HG02973 (cell line): ENCODE results near the gene SNX21.
"Not testable (repeated sequence)": the region's sequence is repeated elsewhere in the genome, so short reads cannot be mapped to it uniquely, and the experiment has no call there.

Source experiments
- ATAC-seq: cut with Tn5 transposase; IDR thresholded peaks from one replicate; pipeline ENCODE4 v1.9.1; 2021; ENCODE audit warnings: moderate library complexity; ENCODE audit not compliant: unreplicated experiment

SNX21 gene

GRCh38 chr20:45833030-45833882 lies at the start of gene SNX21:
SNX21 (plus strand) TSS chr20:45833799; CDS start chr20:45833920, 121 bp downstream.
- ATAC-seq = peak; percentile 40

GRCh38 chr20:45788351-45788750 lies 45.2 kb upstream of the SNX21 start:
- ATAC-seq = no peak

GRCh38 chr20:45792317-45793118 lies 41.1 kb upstream of the SNX21 start:
- no peak for ATAC-seq

GRCh38 chr20:45796337-45797065 lies 37.1 kb upstream of the SNX21 start:
- no peak for ATAC-seq

GRCh38 chr20:45797510-45797909 lies 36.1 kb upstream of the SNX21 start:
- ATAC-seq = not testable (repeated sequence)

- not testable (repeated sequence) for ATAC-seq
Measured at GRCh38 chr20:45797955-45798354, 35.6 kb upstream of the SNX21 start.

- ATAC-seq = no peak
Measured at GRCh38 chr20:45798935-45799642, 34.5 kb upstream of the SNX21 start.

- ATAC-seq = no peak
Measured at GRCh38 chr20:45801851-45802250, 31.7 kb upstream of the SNX21 start.

GRCh38 chr20:45810191-45810970 lies 23.2 kb upstream of the SNX21 start:
- no peak for ATAC-seq

GRCh38 chr20:45812157-45813005 lies 21.2 kb upstream of the SNX21 start, which contains the start of gene UBE2C:
UBE2C (plus strand) TSS chr20:45812644; CDS start chr20:45812696, 52 bp downstream.
- peak; percentile 96 for ATAC-seq

- no peak for ATAC-seq
Measured at GRCh38 chr20:45813006-45813340, 20.6 kb upstream of the SNX21 start.

- no peak for ATAC-seq
Measured at GRCh38 chr20:45813489-45813888, 20.1 kb upstream of the SNX21 start.

GRCh38 chr20:45814314-45814713 lies 19.3 kb upstream of the SNX21 start:
- ATAC-seq = no peak

GRCh38 chr20:45816951-45817350 lies 16.6 kb upstream of the SNX21 start:
- ATAC-seq = no peak

- ATAC-seq = no peak
Measured at GRCh38 chr20:45817376-45818194, 16.0 kb upstream of the SNX21 start.

GRCh38 chr20:45818239-45818638 lies 15.4 kb upstream of the SNX21 start:
- no peak for ATAC-seq

- no peak for ATAC-seq
Measured at GRCh38 chr20:45819466-45819865, 14.1 kb upstream of the SNX21 start.

GRCh38 chr20:45821947-45822346 lies 11.7 kb upstream of the SNX21 start:
- ATAC-seq = no peak
